Measurements from ENCODE around the gene MAN2A2. TPM values are rescaled to one million over a fixed set of nuclear protein-coding genes. Genes with fewer than 3 reads are reported as not detected.

The MAN2A2 gene
- total RNA-seq, 1 experiment from 2014 or later, result 27.4 TPM

DNA sequence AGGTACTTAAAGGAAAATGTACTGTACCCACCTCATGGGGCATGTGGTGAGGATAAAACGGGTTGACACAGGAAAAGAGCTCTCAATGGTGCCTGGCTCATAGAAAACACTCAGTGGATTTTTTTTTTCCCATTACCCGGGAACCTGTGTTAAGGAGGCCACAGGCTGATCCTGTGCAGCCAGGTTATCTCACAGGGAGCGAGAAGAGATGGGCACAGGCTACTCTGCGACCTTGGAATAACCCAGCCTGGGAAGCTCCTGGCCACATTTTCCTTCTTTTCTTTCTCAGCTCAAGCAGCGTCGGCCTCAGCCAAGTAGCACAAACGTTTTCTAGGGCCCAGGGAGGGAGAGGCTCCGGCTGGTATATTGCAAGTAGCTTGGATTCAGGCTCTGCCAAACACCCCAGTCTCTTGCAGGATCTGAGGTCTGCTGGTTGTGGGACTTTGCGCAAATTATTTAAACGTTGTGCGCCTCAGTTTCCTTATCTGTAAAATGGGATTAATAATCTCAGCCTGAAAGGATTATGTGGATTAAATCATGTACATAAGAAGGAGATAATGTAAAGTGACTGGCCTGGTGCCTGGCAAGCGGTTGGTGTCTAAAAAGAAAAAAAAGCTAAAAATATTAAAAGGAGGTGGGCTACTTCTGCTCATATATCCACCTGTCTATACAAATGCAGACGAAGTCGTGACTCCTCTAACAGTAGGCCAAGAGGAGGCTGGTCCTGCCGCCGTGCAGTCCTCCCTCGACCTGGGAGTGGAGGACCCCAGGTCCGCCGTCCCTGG is 32.6 kb upstream of the MAN2A2 start:
- Histone ChIP-seq H3K79me1 (ENCODE audit: insufficient read depth, low read depth, low read length, poor library complexity, severe bottlenecking) (peaks cover 2% of the 10 kb centered on the region), H3K14ac (ENCODE audit: insufficient read depth, low read length) (peak overlapping the region; percentile 77; the same call in 1 of the 2 replicates), H3K23ac (ENCODE audit: insufficient read length, low read depth, low read length) (no peak overlapping the region), H2BK15ac (ENCODE audit: low read depth, low read length) (no peak overlapping the region), H3K27ac (ENCODE audit: insufficient read length, low read depth, low read length) (no peak overlapping the region), H2BK20ac (ENCODE audit: low read depth, low read length, poor library complexity, severe bottlenecking) (no peak overlapping the region), H3T11ph (ENCODE audit: low read length) (no peak overlapping the region), H3K4ac (ENCODE audit: low read depth, low read length) (no peak overlapping the region), H4K5ac (ENCODE audit: insufficient read length, low read depth, low read length) (no peak overlapping the region), H2BK12ac (ENCODE audit: insufficient read length, low read depth, low read length) (no peak overlapping the region), H3K27me3 (ENCODE audit: insufficient read depth, low read length) (no peaks in the 10 kb centered on the region), H3K18ac (ENCODE audit: insufficient read length, low read depth, low read length) (no peak overlapping the region), H4K91ac (ENCODE audit: insufficient read length, low read depth, low read length) (no peak overlapping the region), H3K9ac (ENCODE audit: extremely low read depth, insufficient read length, low read length) (peak overlapping the region; percentile 50), H3K4me2 (ENCODE audit: insufficient read depth, insufficient read length, low read length) (peak overlapping the region; percentile 77), H2BK5ac (ENCODE audit: insufficient read length, low read length) (no peak overlapping the region), H3K23me2 (ENCODE audit: insufficient read length, low read depth, low read length, poor library complexity, severe bottlenecking) (peaks cover 8% of the 10 kb centered on the region), H2AFZ (ENCODE audit: low read length) (no peak overlapping the region), H3K79me2 (ENCODE audit: insufficient read depth, low read length) (no peaks in the 10 kb centered on the region), H4K20me1 (ENCODE audit: control insufficient read depth, insufficient read depth, insufficient read length) (no peaks in the 10 kb centered on the region), H3K4me1 (ENCODE audit: insufficient read depth, low read length) (peaks cover 6% of the 10 kb centered on the region; the same call in 1 of the 2 replicates), H3K9me3 (ENCODE audit: control insufficient read depth, low read depth, low read length) (no peaks in the 10 kb centered on the region), H3K56ac (ENCODE audit: insufficient read length, low read depth, low read length) (no peak overlapping the region), H2BK120ac (ENCODE audit: low read depth, low read length, poor library complexity, severe bottlenecking) (no peak overlapping the region), H4K8ac (replicated peaks; ENCODE audit: insufficient read length, low read depth, low read length) (no peak overlapping the region), H2AK5ac (ENCODE audit: insufficient read length, low read length) (no peak overlapping the region)
- peaks cover 0 to 2% of the 10 kb centered on the region in 2 experiments; a peak in 2 of 5 replicates for H3K9me3 Mint-ChIP-seq
- H3K27ac Mint-ChIP-seq, result peak overlapping the region in 2 of 3 experiments; percentile 36 to 82; a peak in 4 of 7 replicates
- WGBS (ENCODE audit: extremely low coverage, insufficient read length, low lambda C conversion rate), result no CpG with 5 or more reads among the region's 19 CpGs
- H3K4me3 Mint-ChIP-seq, result peak overlapping the region; percentile 71 to 87
- no peaks in the 10 kb centered on the region; a peak in 1 of 7 replicates for H3K36me3 Mint-ChIP-seq (ENCODE audit: insufficient read depth in 1 of 3, low read depth in 3 of 3)
- H3K4me1 Mint-ChIP-seq, result peaks cover 60 to 61% of the 10 kb centered on the region in 2 experiments
- TF ChIP-seq, protein P1, sequence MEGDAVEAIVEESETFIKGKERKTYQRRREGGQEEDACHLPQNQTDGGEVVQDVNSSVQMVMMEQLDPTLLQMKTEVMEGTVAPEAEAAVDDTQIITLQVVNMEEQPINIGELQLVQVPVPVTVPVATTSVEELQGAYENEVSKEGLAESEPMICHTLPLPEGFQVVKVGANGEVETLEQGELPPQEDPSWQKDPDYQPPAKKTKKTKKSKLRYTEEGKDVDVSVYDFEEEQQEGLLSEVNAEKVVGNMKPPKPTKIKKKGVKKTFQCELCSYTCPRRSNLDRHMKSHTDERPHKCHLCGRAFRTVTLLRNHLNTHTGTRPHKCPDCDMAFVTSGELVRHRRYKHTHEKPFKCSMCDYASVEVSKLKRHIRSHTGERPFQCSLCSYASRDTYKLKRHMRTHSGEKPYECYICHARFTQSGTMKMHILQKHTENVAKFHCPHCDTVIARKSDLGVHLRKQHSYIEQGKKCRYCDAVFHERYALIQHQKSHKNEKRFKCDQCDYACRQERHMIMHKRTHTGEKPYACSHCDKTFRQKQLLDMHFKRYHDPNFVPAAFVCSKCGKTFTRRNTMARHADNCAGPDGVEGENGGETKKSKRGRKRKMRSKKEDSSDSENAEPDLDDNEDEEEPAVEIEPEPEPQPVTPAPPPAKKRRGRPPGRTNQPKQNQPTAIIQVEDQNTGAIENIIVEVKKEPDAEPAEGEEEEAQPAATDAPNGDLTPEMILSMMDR (conservative IDR thresholded peaks at IDR 0.05), result no peak
- DNase-seq, result peak; percentile 52
- no peaks in the 10 kb centered on the region for H3K27me3 Mint-ChIP-seq (ENCODE audit: low read depth)

Data from H9 (cell line).